Stomach (tissue), 4 donors: ENCODE measurements around the gene NT5DC1.

ENCODE experiments used
- POLR2A ChIP-seq, 4 donors: fragments of 450-650 bp; IDR thresholded peaks; one replicate each; pipeline ENCODE4 v1.6.1; 2016; ENCODE audit warnings: antibody characterized with exemption in 4 of 4, control low read depth in 2 of 4, mild to moderate bottlenecking in 1 of 4, moderate library complexity in 1 of 4
- POLR2AphosphoS5 ChIP-seq, 3 donors: sonication (generic); formaldehyde crosslinking; IDR thresholded peaks; one replicate each; pipeline ENCODE4 v1.6.1; 2016; ENCODE audit warnings: antibody characterized with exemption in 3 of 3
- TF ChIP-seq, protein P1 (sequence below), 7 experiments: fragments of 450-650 bp in 4 of 7; fragments of 200-600 bp in 3 of 7; sonication (generic) in 3 of 7; IDR thresholded peaks; one replicate each; pipeline ENCODE4 v1.5.1; 2016 to 2019; ENCODE audit warnings: antibody characterized with exemption in 7 of 7, control low read depth in 2 of 7, mild to moderate bottlenecking in 1 of 7

DNA sequence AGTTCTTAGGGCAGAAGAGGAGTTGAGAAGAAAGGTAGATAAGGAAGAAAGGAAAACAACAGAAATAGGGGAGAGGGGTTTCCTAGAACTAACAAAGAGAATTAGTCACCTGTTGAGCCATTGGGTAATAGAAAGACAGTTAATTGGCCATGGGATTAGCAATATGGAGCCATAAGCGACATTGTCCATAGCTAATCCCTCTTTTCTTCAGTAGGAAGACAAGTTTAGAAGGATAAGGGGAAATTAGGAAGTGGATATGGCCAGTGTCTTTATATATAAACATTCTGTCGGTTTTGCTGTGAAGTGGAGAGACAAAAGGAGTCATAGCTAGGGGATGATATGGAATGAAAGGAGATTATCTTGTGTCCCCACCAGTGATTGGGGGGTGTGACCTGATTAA is 69.2 kb downstream of the NT5DC1 start:
- TF ChIP-seq, protein P1, sequence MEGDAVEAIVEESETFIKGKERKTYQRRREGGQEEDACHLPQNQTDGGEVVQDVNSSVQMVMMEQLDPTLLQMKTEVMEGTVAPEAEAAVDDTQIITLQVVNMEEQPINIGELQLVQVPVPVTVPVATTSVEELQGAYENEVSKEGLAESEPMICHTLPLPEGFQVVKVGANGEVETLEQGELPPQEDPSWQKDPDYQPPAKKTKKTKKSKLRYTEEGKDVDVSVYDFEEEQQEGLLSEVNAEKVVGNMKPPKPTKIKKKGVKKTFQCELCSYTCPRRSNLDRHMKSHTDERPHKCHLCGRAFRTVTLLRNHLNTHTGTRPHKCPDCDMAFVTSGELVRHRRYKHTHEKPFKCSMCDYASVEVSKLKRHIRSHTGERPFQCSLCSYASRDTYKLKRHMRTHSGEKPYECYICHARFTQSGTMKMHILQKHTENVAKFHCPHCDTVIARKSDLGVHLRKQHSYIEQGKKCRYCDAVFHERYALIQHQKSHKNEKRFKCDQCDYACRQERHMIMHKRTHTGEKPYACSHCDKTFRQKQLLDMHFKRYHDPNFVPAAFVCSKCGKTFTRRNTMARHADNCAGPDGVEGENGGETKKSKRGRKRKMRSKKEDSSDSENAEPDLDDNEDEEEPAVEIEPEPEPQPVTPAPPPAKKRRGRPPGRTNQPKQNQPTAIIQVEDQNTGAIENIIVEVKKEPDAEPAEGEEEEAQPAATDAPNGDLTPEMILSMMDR (IDR thresholded peaks at IDR 0.05), result no peak
- TF ChIP-seq POLR2AphosphoS5 (IDR thresholded peaks at IDR 0.05) (no peak), POLR2A (IDR thresholded peaks at IDR 0.05) (no peak)
